CD4-positive, alpha-beta T cell (primary cell): ENCODE data around the gene PIRT. TPM values are rescaled to one million over a fixed set of nuclear protein-coding genes. Genes with fewer than 3 reads are reported as not detected.

Experiments used
- ATAC-seq: fragments of 200-7000 bp; cut with Tn5 transposase; one replicate; pipeline ENCODE4 v1.10.0; 2022; ENCODE audit warnings: mild to moderate bottlenecking; ENCODE audit not compliant: poor library complexity
- CTCF ChIA-PET: fragments of 350-600 bp; sonication (Branson Sonifier 250); formaldehyde crosslinking; loops from one replicate; lab custom pipeline; 2021; ENCODE audit warnings: antibody characterized with exemption, inconsistent platforms; lab: Charles Lee
- POLR2A ChIA-PET: fragments of 350-600 bp; sonication (Branson Sonifier 250); formaldehyde crosslinking; loops from one replicate; lab custom pipeline; 2021; ENCODE audit warnings: antibody characterized with exemption, inconsistent platforms; lab: Charles Lee
- DNase-seq, 14 experiments: peaks; one replicate each; pipeline ENCODE4 v3.0.0-alpha.2; 2013 to 2020; ENCODE audit warnings: mixed read lengths in 2 of 14
- H3K27ac ChIP-seq, 2 donors: one replicate each; pipeline versions ENCODE4 v1.5.1 to v1.7.0; 2013; ENCODE audit warnings: low read length in 2 of 2, low read depth in 1 of 2, mild to moderate bottlenecking in 1 of 2
- H3K27me3 ChIP-seq, 2 experiments: 1 replicate in 1 of 2; 2 replicates in 1 of 2; pipeline versions ENCODE4 v1.6.1 to v1.7.0; 2013; ENCODE audit warnings: low read length in 2 of 2, control low read depth in 1 of 2, mild to moderate bottlenecking in 1 of 2, moderate library complexity in 1 of 2; ENCODE audit not compliant: insufficient read depth in 2 of 2, control insufficient read depth in 1 of 2
- H3K36me3 ChIP-seq: one replicate; pipeline ENCODE4 v1.6.1; 2013; ENCODE audit warnings: low read length, control low read depth; ENCODE audit not compliant: insufficient read depth
- H3K4me1 ChIP-seq: one replicate; pipeline ENCODE4 v1.6.1; 2013; ENCODE audit warnings: low read length, control low read depth; ENCODE audit not compliant: insufficient read depth
- H3K4me3 ChIP-seq: one replicate; pipeline ENCODE4 v1.5.1; 2013; ENCODE audit warnings: mild to moderate bottlenecking, low read length, moderate library complexity
- H3K9me3 ChIP-seq, 2 experiments: 1 replicate in 1 of 2; 2 replicates in 1 of 2; pipeline versions ENCODE4 v1.6.1 to v1.7.0; 2013; ENCODE audit warnings: low read length in 2 of 2, mild to moderate bottlenecking in 2 of 2, control low read depth in 1 of 2, moderate library complexity in 1 of 2; ENCODE audit not compliant: control insufficient read depth in 1 of 2, insufficient read depth in 1 of 2
- H3K27ac Mint-ChIP-seq: one replicate; pipeline ENCODE4 v1.8.0; 2020; ENCODE audit warnings: mixed read lengths
- H3K27me3 Mint-ChIP-seq: one replicate; pipeline ENCODE4 v1.8.0; 2021; ENCODE audit warnings: mixed read lengths
- H3K36me3 Mint-ChIP-seq: one replicate; pipeline ENCODE4 v1.8.0; 2021; ENCODE audit warnings: low read depth, mixed read lengths
- H3K4me1 Mint-ChIP-seq: one replicate; pipeline ENCODE4 v1.8.0; 2021; ENCODE audit warnings: low read depth, mixed read lengths
- H3K4me3 Mint-ChIP-seq: one replicate; pipeline ENCODE4 v1.8.0; 2020; ENCODE audit warnings: mild to moderate bottlenecking, mixed read lengths
- H3K9me3 Mint-ChIP-seq: one replicate; pipeline ENCODE4 v1.8.0; 2020; ENCODE audit warnings: mixed read lengths
- intact Hi-C, 2 experiments: fragments of 100-400 bp; cut with DNase I in 1 of 2; cut with micrococcal nuclease in 1 of 2; formaldehyde crosslinking; loops; one replicate each; pipeline versions ENCODE4 v1.15.1 to v1.9.0; 2023 to 2025; cut with DNase I, micrococcal nuclease
- total RNA-seq, 174 experiments: library from RNA in 2 of 174; stranded (reverse) in 2 of 174; gene quantifications; one replicate each; pipeline ENCODE4 v1.2.3 and lab custom pipeline; 2021 to 2026
- TF ChIP-seq, protein P1 (sequence below): fragments of 200-600 bp; IDR thresholded peaks from one replicate; pipeline ENCODE4 v1.8.0; 2022; ENCODE audit warnings: antibody characterized with exemption, mild to moderate bottlenecking

Gene PIRT
- total RNA-seq, 2 experiments from 2014 or later = not detected

DNA sequence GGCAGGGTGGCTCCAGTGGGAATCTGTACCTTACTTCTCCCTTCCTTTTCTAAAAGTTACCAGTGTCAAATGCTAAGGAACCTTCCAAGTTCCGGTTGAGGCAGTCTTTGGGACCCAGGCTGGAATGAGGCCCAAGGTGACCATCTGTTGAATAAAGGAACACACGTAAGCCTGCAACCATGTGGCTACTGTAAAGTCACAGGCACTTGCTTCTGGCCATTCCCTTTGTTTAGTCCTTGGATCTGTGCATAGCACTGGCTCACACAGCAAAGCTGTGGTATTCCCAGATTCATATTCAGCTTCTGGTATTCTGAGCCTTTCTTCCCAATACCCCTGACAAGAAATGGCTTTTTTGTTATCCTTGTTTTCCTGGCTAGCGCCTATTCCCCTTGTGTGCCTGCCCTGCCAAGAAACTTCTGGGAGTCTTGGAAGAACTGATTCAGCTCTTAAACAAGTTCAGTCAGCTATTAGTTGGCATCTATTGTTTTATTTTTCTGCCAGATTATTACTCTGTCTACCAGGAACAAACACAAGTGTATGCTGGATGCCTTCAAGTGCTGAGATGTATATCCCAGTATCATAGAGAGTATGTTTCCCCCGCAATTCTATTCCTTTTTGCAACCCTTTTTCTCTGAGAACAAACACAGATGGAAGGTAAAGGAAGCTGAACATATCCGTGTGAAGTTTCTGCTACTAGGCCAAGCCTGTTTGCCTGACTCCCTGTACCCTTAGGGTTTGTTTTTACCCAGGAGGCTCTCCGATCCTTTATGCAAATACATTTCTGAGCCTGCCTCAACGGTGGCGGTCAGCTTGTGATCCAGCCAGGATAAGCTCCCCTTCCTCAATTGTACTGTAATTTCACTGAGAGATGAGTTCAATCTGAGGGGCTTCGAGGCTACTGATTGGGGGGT, 47.1 kb downstream of the PIRT start:
- Histone ChIP-seq H3K27ac (no peak overlapping the region), H3K4me3 (no peak overlapping the region), H3K4me1 (no peaks in the 10 kb centered on the region), H3K9me3 (no peaks in the 10 kb centered on the region), H3K36me3 (no peaks in the 10 kb centered on the region), H3K27me3 (no peaks in the 10 kb centered on the region)
- CTCF ChIA-PET = no interaction called here
- intact Hi-C loops = no loop called here
- Mint-ChIP-seq H3K27me3 (peaks cover 15% of the 10 kb centered on the region), H3K4me1 (no peaks in the 10 kb centered on the region), H3K4me3 (no peak overlapping the region), H3K9me3 (no peaks in the 10 kb centered on the region), H3K36me3 (no peaks in the 10 kb centered on the region), H3K27ac (no peak overlapping the region)
- DNase-seq = no peak
- POLR2A ChIA-PET = no interaction called here
- TF ChIP-seq, protein P1, sequence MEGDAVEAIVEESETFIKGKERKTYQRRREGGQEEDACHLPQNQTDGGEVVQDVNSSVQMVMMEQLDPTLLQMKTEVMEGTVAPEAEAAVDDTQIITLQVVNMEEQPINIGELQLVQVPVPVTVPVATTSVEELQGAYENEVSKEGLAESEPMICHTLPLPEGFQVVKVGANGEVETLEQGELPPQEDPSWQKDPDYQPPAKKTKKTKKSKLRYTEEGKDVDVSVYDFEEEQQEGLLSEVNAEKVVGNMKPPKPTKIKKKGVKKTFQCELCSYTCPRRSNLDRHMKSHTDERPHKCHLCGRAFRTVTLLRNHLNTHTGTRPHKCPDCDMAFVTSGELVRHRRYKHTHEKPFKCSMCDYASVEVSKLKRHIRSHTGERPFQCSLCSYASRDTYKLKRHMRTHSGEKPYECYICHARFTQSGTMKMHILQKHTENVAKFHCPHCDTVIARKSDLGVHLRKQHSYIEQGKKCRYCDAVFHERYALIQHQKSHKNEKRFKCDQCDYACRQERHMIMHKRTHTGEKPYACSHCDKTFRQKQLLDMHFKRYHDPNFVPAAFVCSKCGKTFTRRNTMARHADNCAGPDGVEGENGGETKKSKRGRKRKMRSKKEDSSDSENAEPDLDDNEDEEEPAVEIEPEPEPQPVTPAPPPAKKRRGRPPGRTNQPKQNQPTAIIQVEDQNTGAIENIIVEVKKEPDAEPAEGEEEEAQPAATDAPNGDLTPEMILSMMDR = no peak
- no peak for ATAC-seq

- H3K9me3 Mint-ChIP-seq = no peaks in the 10 kb centered on the region
Observed at GRCh38 chr17:10789694-10790271, 48.1 kb downstream of the PIRT start.

DNA sequence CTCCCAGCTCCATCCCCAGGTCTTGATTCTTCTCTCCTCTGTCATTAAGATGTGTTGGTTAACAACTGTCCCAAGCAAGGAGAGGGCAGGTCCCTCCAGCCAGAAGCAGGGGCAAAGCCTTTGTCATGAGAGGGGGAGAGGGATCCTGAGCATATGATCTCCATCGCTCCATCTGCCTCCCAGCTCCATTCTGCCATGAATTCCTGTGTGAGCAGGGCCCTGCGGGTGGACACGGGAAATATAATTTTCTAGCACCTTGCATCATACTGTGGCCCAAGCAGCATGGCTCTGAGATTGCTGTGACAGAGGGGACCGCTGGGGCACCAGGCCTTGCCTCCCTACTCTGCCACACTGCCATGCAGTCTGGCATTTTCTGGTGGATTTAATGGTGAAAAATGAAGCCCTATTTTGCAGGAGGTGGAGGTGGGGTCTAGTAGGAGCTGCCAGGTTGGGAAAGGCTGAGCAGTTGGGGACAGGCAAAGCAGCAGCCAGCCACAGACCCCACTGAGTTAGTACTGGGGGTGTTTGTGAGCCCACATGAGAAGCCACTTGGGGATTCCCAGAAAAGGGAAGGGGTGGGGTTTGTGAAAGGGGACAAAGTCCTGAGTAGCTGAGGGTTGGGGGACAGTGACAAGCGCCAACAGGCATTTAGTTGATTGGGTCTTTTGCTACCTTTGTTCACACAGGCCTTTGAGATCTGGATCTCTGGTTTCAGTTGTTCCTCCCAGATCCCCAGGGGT, 50.4 kb downstream of the PIRT start:
- H3K4me3 Mint-ChIP-seq = no peak overlapping the region

More at GRCh38 chr17:10789694-10790271, 48.1 kb downstream of the PIRT start:
- ChIA-PET CTCF (no interaction called here), POLR2A (no interaction called here)
- Mint-ChIP-seq H3K27ac (no peak overlapping the region), H3K4me1 (no peaks in the 10 kb centered on the region), H3K27me3 (peaks cover 15% of the 10 kb centered on the region), H3K36me3 (no peaks in the 10 kb centered on the region), H3K4me3 (no peak overlapping the region)
- Histone ChIP-seq H3K27ac (no peak overlapping the region), H3K4me1 (no peaks in the 10 kb centered on the region), H3K27me3 (no peaks in the 10 kb centered on the region), H3K4me3 (no peak overlapping the region), H3K9me3 (no peaks in the 10 kb centered on the region), H3K36me3 (no peaks in the 10 kb centered on the region)
- DNase-seq (no peak), ATAC-seq (no peak)
- TF ChIP-seq, protein P1 = no peak
- intact Hi-C loops = no loop called here

More for the DNA sequence above, 50.4 kb downstream of the PIRT start:
- H3K9me3 Mint-ChIP-seq = peaks cover 4% of the 10 kb centered on the region
- Histone ChIP-seq H3K9me3 (peaks cover 5 to 10% of the 10 kb centered on the region in 2 experiments), H3K36me3 (no peaks in the 10 kb centered on the region), H3K27me3 (no peaks in the 10 kb centered on the region), H3K4me1 (no peaks in the 10 kb centered on the region), H3K27ac (no peak overlapping the region), H3K4me3 (no peak overlapping the region)
- TF ChIP-seq, protein P1 = no peak
- DNase-seq (no peak), ATAC-seq (no peak)
- intact Hi-C loops = no loop called here
- ChIA-PET POLR2A (no interaction called here), CTCF (no interaction called here)
- no peaks in the 10 kb centered on the region for H3K4me1 Mint-ChIP-seq
- H3K27ac Mint-ChIP-seq = no peak overlapping the region
- no peaks in the 10 kb centered on the region for H3K36me3 Mint-ChIP-seq
- H3K27me3 Mint-ChIP-seq = peaks cover 15% of the 10 kb centered on the region
